Mesothelial cell of epicardium (in vitro differentiated cells): ENCODE results near the gene MCUB. TPM values are rescaled to one million over a fixed set of nuclear protein-coding genes. Genes with fewer than 3 reads are reported as not detected.

Experiments
- DNase-seq, 2 experiments: peaks; one replicate each; pipeline ENCODE4 v3.0.0; 2021; ENCODE audit warnings: low spot score in 2 of 2; ENCODE audit not compliant: unreplicated experiment in 2 of 2
- H3K27ac Mint-ChIP-seq: 2 replicates; pipeline ENCODE4 v1.8.0; 2021; ENCODE audit warnings: mixed read lengths
- H3K27me3 Mint-ChIP-seq: 2 replicates; pipeline ENCODE4 v1.8.0; 2021; ENCODE audit warnings: low read depth, mixed read lengths
- H3K36me3 Mint-ChIP-seq: 2 replicates; pipeline ENCODE4 v1.8.0; 2021; ENCODE audit warnings: mixed read lengths
- H3K4me1 Mint-ChIP-seq: 2 replicates; pipeline ENCODE4 v1.8.0; 2021; ENCODE audit warnings: mixed read lengths
- H3K4me3 Mint-ChIP-seq: 2 replicates; pipeline ENCODE4 v1.8.0; 2021; ENCODE audit warnings: mild to moderate bottlenecking, moderate library complexity, mixed read lengths
- H3K9me3 Mint-ChIP-seq: 2 replicates; pipeline ENCODE4 v1.8.0; 2021; ENCODE audit warnings: mixed read lengths
- total RNA-seq: library from RNA; stranded (reverse); gene quantifications from 3 replicates; pipeline ENCODE4 v1.2.1, GENCODE V29; 2021
- TF ChIP-seq, protein P1 (sequence below): fragments of 200-600 bp; sonication (generic); IDR thresholded peaks from one replicate; pipeline ENCODE4 v1.5.0; 2021; ENCODE audit warnings: antibody characterized with exemption; ENCODE audit not compliant: unreplicated experiment

MCUB gene
- total RNA-seq, 1 donor from 2014 or later, result 3.0 TPM

DNA sequence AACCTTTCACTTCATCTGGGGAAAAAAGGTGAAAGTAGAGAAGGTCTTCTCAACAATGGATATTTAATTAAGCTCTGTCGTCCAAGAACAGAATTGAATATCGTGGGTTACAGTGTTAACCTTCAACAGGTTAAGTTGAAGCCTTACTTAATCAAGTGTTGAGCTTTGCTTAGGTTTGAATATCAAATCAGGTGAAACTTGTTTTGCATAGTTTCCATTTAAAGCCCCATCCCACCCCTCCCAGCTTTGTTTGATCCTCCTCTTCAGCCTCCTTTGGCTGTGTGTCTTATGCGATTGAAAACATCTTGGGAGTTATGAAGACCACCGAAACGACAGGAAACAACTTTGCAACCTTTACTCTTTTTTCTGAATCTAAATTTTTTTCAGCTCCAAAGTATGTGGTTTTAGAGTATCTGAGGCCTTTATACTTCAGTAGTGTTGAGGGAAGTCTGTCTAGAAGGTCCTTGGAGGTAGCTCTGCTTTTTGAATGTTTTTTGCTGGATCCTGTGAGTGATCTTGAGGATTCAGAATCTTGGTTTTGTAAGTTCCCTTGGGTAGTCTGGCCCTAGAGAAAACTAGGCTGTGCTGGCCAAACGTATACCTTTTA lies 39.1 kb downstream of the MCUB start:
- Mint-ChIP-seq H3K36me3 (peaks cover 7% of the 10 kb centered on the region), H3K4me1 (no peaks in the 10 kb centered on the region), H3K27ac (no peak overlapping the region), H3K4me3 (no peak overlapping the region), H3K27me3 (no peaks in the 10 kb centered on the region), H3K9me3 (peaks cover 27% of the 10 kb centered on the region)
- DNase-seq, result no peak
- TF ChIP-seq, protein P1, sequence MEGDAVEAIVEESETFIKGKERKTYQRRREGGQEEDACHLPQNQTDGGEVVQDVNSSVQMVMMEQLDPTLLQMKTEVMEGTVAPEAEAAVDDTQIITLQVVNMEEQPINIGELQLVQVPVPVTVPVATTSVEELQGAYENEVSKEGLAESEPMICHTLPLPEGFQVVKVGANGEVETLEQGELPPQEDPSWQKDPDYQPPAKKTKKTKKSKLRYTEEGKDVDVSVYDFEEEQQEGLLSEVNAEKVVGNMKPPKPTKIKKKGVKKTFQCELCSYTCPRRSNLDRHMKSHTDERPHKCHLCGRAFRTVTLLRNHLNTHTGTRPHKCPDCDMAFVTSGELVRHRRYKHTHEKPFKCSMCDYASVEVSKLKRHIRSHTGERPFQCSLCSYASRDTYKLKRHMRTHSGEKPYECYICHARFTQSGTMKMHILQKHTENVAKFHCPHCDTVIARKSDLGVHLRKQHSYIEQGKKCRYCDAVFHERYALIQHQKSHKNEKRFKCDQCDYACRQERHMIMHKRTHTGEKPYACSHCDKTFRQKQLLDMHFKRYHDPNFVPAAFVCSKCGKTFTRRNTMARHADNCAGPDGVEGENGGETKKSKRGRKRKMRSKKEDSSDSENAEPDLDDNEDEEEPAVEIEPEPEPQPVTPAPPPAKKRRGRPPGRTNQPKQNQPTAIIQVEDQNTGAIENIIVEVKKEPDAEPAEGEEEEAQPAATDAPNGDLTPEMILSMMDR, result no peak

DNA sequence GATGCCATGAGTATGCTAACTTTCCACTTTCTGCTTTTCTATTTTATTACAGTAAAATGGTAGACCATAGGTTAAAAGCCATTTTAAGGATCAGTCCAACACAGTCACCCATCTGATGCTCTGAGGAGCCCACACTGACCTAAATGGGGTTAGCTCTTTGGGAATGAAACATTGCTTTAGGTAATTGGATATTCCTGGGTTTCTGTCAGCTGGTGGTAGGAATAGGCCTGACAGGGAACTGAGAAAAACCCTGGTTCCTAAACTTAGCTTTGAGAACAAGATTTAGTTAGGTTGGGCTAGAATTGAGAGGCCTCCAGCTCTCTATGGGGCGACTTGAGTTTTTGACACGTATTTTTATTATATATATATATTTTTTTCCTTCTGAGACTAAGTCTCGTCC lies 40.4 kb downstream of the MCUB start:
- DNase-seq, result no peak
- TF ChIP-seq, protein P1, result no peak
- Mint-ChIP-seq H3K36me3 (peaks cover 7% of the 10 kb centered on the region), H3K4me3 (no peak overlapping the region), H3K4me1 (no peaks in the 10 kb centered on the region), H3K9me3 (peaks cover 35% of the 10 kb centered on the region), H3K27ac (no peak overlapping the region), H3K27me3 (no peaks in the 10 kb centered on the region)

DNA sequence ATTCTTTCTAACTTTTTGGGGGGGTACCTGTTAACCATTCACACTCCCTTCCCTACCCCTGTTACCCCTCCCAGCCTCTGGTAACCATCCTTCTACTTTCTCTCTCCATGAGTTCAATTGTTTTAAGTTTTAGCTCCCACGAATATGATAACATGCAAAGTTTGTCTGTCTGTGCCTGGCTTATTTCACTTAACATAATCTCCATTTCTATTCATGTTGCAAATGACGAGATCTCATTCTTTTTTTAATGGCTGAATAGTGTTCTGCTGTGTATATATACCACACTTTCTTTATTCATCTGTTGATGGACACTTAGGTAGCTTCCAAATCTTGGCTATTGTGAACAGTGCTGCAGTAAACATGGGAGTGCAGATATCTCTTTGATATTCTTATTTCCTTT lies 41.3 kb downstream of the MCUB start:
- peaks cover 7% of the 10 kb centered on the region for H3K36me3 Mint-ChIP-seq
- DNase-seq, result no peak
- TF ChIP-seq, protein P1, result no peak
- no peak overlapping the region for H3K4me3 Mint-ChIP-seq
- no peaks in the 10 kb centered on the region for H3K4me1 Mint-ChIP-seq
- H3K27ac Mint-ChIP-seq, result no peak overlapping the region
- H3K27me3 Mint-ChIP-seq, result no peaks in the 10 kb centered on the region
- peaks cover 41% of the 10 kb centered on the region for H3K9me3 Mint-ChIP-seq

DNA sequence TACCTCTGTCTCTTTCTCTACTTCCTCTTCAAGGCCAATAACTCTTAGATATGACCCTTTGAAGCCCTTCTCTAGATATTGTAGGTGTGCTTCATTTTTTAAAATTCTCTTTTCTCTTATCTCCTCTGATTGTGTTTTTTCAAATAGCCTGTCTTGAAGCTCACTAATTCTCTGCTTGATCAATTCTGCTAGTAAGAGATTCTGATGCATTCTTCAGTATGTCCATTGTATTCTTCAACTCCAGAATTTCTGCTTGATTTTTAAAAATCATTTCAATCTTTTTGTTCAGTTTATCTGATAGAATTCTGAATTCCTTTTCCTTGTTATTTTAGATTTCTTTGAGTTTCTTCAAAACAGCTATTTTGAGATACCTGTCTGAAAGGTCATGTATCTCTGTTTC lies 47.9 kb downstream of the MCUB start:
- TF ChIP-seq, protein P1, result no peak
- Mint-ChIP-seq H3K27ac (no peak overlapping the region), H3K36me3 (peaks cover 8% of the 10 kb centered on the region), H3K27me3 (no peaks in the 10 kb centered on the region), H3K9me3 (peaks cover 54% of the 10 kb centered on the region), H3K4me3 (no peak overlapping the region), H3K4me1 (no peaks in the 10 kb centered on the region)
- no peak for DNase-seq

DNA sequence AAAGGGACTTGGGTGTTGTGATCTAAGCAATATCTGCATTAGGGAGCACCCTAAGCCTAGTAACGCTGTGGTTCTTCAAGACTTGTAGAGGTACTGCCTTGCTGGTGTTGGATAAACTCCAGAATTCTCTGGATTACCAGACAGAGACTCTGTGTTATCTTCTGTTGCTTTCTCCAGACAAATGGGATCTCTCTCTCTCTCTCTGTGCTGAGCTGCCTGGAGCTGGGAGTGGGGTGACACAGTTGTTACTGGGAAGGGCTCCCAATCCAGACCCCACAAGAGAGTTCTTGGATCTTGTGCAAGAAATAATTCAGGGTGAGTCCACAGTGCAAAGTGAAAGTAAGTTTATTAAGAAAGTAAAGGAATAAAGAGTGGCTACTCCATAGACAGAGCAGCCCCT lies 48.8 kb downstream of the MCUB start:
- no peak for DNase-seq
- Mint-ChIP-seq H3K4me3 (no peak overlapping the region), H3K9me3 (peaks cover 53% of the 10 kb centered on the region), H3K36me3 (peaks cover 8% of the 10 kb centered on the region), H3K27ac (no peak overlapping the region), H3K27me3 (no peaks in the 10 kb centered on the region), H3K4me1 (no peaks in the 10 kb centered on the region)
- TF ChIP-seq, protein P1, result no peak

DNA sequence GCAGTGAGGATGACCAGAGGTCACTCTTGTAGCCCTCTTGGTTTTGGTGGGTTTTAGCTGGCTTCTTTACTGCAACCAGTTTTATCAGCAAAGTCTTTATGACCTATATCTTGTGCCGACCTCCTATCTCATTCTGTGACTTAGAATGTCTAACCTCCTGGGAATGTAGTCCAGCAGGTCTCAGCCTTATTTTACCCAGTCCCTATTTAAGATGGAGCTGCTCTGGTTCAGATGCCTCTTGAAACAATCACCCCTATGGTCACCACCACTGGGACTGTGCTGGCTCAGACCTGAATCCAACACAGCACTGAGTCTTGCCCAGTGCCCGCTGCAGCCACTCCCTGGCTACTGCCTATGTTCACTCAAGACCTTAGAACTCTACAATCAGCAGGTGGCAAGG lies 49.4 kb downstream of the MCUB start:
- DNase-seq, result no peak
- Mint-ChIP-seq H3K4me3 (no peak overlapping the region), H3K27ac (no peak overlapping the region), H3K9me3 (peaks cover 53% of the 10 kb centered on the region), H3K4me1 (no peaks in the 10 kb centered on the region), H3K36me3 (peaks cover 8% of the 10 kb centered on the region), H3K27me3 (no peaks in the 10 kb centered on the region)
- TF ChIP-seq, protein P1, result no peak
